Stimulated activated CD4-positive, alpha-beta T cell treated with anti-CD3 and anti-CD28 coated beads, Interleukin-4, amount 100 ng/mL, for 48 hours (primary cell): ENCODE measurements around the gene COBLL1.

Source experiments
- DNase-seq, 2 donors: peaks; one replicate each; pipeline ENCODE4 v3.0.0-alpha.2; 2020; ENCODE audit warnings: low read depth in 2 of 2

The COBLL1 gene

DNA sequence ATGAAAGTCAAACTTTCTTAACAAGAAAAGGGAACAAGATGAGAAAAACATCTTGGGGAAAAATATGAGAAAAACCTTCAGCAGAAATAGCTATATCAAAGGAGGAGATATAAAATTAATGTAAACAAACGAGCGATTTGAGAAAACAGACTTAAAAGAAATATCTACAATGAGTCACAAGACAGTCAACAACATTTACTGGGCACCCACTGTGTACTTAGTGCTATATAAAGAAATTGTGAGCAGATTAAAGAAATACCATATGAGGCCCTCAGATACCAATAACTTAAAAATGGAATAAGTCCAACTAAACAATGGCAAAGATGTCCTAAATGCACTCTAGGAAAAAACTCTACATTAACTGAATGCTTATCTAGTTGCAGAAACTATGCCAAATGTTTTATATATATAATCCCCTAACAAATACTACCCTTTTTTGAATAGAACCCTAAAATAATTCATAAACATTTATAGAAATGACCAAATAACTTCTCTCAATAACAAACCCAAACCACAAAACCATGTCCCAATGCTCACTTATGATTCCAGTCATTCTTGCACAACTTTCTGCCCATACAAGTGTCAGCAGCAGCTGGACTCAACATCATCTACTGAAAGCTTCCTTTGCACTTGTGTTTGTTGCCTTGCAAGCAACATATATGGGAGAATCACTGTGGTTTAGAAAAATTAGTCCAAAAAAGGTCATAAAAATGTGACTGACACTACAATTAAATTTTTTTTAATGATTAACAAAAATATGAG, 83.5 kb downstream of the COBLL1 start:
- no peak for DNase-seq

- DNase-seq, result no peak
These were observed 84.8 kb downstream of the COBLL1 start for GRCh38 chr2:164756773-164757172.

DNA sequence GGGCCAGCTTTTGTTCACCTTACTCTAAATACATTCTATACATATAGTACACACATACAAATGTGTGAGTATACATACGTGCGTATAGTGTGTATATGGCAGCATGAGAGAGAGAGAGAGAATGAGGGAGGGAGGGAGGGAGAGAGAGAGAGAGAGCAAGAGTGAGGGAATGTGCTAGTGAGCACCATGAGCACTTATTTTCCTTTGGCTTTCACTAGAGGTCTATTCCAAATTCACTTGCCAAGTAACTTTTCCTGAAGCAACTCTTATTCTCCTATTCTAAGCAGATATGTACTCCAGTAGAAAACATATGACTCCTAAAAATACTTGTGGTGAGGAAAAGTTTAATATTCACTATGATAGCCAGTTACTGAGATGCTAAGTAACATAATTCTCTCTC, 85.7 kb downstream of the COBLL1 start:
- no peak for DNase-seq

- DNase-seq, result no peak
These were observed 87.2 kb downstream of the COBLL1 start for GRCh38 chr2:164754157-164755093.

DNA sequence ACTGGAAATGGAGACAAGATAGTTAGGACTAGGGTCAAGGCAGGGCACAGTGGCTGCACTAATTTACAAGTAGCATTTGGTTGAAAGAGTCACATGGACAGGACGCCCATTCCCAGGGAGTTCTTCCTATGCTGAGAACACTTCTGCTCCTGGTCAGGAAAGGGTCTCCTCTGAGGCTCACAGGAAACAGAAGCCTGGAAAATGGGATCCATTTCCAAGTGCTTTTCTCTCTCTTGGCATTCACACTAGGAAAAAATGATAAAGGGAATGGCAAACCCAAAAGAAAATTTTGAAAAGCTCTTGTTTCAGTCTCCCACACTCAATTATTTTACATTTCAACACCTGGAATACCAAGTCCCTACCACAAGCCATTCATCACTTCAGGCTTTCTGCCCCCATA, 88.7 kb downstream of the COBLL1 start:
- DNase-seq, result no peak

GRCh38 chr2:164747783-164748433, 93.7 kb downstream of the COBLL1 start:
- DNase-seq, result no peak

GRCh38 chr2:164747140-164747539, 94.5 kb downstream of the COBLL1 start:
- DNase-seq, result no peak

DNA sequence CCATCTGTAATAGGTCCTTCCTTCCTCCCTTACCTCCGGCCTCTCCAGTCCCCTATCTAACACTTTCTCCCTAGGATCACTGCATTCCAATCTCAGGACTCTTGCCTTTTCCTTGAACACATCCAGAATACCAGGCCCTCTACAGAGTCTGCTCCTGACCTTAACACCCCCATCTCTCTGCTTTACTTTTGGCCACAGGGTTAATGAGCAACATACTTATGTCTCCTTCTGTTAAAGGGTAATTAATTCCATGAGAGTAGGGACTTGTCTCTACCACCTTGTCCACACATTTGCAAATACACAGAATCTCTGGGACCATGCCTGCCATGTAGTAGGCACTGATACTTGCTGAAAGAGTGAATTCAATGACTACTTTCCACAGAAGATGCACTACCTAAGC, 94.9 kb downstream of the COBLL1 start:
- no peak for DNase-seq

DNA sequence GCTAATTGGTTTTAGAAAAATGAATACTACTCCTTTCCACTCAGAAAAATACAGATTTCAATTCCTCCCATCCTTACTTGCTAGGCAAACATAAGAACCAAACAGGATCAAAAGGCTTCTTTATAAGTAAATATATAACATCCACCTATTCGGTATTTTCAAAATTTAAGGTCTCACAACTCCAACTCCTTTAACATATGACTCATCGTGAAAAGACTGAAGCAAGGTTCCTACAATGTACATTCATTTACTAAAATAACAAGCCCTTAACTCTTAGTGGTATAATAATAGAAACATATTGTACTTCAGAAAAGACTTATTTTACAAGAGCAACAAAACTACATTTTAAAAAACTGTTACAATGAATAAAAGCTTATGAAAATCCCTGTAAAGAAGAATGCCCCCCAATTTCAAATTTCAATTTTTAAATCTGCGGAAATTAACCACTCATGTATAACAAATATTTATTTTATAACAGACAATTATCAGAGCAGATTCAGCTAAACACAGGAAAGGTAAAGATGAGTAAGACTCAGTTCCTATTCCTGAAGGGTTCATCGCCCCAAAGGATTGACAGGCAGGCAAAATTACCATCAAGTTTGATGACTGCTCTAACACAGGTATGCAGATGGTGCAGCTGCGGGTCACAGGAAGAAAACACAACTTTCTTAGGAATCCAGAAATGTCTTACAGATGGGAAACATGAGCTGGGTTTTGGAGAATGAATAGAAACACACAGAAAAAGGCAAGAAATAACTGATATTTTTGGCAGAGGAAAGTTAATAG, 96.4 kb downstream of the COBLL1 start:
- DNase-seq, result no peak

GRCh38 chr2:164742738-164743317, 98.8 kb downstream of the COBLL1 start:
- DNase-seq, result no peak

- DNase-seq, result no peak
These were observed 101.7 kb downstream of the COBLL1 start for GRCh38 chr2:164739966-164740365.

DNA sequence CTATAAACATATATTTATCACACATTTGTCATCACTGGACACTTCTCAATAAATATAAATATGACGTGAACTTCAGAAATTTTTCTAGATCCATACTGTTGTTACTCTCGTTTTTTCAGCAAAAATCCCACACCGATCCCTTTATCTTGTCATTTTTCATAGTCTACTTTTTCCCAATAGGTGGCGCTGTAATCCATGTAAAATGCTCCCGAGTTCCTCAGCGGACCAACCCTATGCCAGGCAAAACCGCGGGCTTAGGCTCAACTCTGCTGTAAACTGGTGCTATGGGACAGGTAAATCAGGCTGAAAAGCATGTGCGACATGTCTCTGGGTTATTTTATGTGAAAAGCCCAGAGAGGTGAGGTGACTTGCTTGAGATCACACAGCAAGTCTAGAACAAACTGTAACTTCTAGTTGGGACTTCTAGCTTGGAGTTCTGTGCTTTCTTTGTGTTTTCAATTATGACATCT, 104.0 kb downstream of the COBLL1 start:
- DNase-seq, result no peak

DNA sequence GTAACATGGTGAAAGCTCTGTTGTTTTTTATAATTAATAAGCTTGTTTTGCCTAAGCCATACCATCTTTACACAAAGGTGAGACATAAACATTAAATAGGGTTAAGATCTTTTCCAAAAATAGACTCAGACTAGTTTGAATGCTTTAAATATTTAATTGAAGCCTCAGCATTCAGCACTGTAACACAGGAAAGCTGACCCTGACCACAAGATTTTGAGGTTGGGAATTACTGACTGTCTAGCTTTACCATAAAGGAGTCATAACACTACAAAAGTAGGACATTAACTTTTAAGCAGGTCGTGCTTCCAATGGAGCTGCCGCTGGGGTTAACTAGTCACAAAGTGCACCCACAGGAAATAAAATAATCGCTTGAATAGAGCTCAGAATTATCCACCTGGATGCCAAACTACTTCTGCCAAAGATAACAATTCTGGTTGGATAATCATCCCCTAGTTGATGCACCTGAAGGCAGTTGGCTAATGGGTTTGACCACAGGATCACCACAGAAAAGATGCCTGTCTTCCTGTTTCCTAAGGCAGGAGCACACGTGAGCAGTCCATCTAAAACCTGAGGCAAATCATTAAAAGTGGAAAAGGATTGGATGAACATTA, 106.2 kb downstream of the COBLL1 start:
- DNase-seq, result no peak

- DNase-seq, result no peak
These were observed 107.4 kb downstream of the COBLL1 start for GRCh38 chr2:164734196-164734595.

DNA sequence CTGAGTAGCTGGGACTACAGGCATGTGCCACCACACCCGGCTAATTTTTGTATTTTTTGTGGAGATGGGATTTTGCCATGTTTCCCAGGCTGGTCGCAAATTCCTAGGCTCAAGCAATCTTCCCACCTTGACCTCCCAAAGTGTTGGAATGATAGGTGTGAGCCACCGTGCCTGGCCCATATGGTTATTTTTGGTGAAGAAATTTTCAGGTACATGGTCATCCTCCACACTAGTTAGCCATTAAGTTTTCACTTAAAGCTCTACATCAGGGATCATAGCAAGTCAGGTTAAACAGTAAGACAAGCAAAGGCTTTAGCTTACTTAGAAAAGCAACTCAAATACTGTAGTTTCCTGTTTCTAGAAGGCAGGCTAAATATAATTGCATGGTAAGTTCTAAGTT, 116.1 kb downstream of the COBLL1 start:
- no peak for DNase-seq

- no peak for DNase-seq
These were observed 118.8 kb downstream of the COBLL1 start for GRCh38 chr2:164722616-164723338.

DNA sequence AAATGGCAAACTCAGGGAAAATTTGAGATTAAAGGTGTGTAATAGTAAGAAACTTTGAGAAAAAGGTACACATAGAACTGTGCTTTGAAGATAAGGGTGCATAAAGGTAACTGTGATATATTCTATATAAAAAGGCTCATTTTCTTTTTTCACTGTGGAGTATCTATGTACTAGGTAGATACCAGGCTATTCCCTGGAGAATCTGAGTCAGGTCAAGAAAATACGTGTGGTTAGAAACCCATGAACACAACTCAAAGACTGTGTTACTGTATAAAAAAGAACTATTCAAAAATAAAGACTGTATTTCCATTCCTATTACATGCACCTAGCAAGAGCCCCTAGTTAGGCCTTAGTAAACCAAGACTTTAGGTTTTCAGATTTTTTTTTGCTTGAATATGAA, 120.2 kb downstream of the COBLL1 start:
- DNase-seq, result no peak

GRCh38 chr2:164719996-164720941, 121.4 kb downstream of the COBLL1 start:
- no peak for DNase-seq
